GM21447 (cell line): ENCODE results near the gene MACROD1.

ENCODE experiments used
- ATAC-seq: cut with Tn5 transposase; IDR thresholded peaks from one replicate; pipeline ENCODE4 v1.9.1; 2021; ENCODE audit not compliant: unreplicated experiment

MACROD1 gene

DNA sequence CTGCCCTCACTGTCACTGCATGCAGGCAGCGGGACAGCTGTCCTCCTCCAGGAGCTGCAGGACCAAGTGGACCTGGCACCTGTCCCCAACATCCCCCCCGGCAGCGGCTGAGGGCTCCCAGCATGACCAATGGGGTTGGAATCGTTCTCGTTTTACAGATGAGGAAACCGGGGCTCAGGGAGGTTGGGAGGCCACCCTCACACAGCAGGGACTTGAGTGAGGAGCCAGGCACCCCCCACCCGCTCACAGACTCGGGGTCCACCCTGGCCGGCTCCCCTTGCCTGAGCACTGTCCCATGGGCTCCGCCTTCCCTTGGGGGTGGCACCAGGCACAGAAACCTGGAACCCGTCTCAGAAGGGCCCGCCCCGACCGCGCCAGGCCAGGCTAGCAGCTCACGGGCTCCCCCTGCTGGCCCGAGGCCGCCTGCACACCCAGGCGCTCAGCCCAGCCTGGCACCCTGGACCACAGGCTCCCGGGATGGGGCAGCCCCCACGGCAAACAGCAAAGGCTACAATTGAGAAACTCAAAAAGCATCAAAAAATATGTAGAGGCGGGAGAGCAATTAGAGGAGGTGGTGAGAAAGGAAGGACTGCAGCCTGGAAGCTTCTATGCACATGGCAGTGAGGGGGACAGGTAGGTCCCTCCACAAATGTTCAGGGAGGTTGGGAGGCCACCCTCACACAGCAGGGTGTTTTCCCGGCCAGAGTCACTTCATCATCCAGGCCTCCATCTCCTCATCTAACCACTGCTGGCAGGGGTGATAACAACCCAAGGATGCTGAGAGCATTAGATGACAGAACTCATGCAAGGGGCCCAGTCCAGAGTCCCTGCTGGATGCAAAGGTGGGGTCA lies 12.8 kb downstream of the MACROD1 start:
- no peak for ATAC-seq

DNA sequence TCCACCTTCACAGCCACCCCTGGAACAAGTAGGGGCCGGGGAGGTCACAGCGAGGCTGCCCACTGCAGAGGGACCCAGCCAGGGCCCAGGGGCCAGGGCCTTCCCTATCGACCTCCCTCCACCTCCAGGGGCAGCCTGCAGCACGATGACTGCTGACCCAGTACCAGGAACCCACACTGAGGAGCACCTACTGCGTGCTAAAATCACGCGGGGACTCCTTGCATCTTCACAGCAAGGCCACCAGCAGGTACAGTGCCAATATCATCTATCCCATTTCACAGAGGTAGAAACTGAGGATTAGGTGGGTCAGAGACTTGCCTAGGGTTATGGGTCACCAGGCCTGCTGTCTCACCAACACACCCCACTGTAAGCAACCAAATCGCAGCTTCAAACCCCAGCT lies 14.6 kb downstream of the MACROD1 start:
- no peak for ATAC-seq

DNA sequence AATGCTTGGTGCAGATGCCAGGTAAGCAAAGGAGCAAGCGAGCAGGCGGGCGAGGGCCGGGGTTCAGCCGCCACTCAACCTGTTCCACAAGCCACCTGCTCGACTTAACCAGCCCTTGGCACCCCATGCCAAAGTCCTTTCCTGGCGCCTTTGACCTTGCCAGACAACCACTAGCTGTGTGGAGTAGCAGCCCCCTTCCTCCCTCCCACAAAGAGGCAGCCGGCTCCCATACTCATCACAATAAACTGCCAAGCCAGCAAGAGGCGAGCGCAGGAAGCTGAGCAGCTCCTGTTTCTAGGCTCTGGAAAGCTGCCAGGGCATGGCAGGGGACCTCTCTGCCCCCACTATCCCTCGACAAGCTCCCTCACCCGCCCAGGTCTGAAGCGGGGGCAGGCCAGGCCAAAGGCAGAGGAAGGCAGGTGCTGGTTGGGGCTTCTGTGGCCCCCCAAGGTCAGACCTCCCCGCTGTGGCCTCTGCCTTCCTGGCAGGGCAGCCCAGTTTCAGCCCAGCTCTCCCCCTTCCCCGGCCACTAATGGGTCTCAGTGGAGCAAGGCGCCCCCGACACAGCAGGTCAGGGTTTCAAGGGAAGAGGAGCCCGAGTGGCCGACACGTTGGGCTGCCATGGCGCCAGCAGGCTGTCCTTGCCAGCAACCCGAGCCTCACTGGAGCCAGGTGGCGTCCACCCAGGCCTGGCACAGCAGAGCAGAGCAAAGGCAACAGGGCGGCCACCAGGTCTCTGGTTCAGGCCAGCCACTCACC lies 15.3 kb downstream of the MACROD1 start:
- no peak for ATAC-seq

DNA sequence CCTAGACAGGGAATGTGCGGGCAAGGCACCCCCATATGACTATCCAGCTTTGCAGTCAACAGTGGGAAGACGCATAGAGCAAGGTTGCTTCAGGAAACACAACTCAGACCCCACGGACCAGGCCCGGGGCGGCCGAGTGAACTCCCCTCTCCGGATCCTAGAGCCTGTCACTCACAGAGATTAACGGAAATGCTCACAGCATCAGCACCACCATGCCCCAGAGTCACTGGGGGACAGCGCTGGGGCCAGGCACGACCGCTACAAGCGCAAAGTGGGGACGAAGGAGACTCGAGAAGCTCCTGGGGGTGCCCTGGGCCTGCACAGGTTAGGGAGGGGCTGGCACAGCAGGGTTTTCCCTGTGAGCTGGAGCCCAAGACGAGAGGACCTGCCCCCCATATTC lies 15.9 kb downstream of the MACROD1 start:
- ATAC-seq = no peak

DNA sequence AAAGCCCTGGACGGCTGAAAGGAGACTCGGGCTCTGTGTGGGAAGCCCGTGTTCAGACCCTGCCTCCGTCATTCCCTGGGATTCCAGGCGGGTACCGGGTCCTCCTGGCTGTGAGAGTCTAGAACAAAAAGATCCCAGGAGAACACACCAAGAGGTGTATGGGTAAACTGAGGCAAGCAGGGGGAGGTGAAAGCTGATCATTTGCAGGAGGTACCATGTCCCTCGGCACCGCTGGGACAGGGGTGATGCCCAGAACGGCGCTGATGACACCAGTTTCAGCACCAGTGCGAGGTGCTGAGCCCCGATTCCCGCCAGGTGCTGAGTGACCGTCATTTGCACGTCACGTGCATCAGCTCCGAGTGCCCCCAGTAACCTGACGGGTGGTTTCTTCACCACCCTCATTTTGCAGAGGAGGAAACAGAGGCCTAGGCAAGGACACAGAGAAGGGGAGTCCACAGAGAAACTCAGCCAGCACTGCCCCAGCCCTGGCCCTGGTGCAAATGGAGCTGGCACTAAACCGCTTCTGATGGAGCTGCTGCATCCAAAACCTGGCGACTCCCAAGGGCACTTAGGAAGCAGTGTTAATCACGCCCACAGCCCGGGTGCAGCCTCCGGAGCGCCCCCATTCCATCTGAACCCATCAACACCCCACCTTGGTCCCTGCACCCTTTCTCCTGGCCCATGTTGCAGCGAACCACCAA lies 16.8 kb downstream of the MACROD1 start:
- ATAC-seq = no peak

DNA sequence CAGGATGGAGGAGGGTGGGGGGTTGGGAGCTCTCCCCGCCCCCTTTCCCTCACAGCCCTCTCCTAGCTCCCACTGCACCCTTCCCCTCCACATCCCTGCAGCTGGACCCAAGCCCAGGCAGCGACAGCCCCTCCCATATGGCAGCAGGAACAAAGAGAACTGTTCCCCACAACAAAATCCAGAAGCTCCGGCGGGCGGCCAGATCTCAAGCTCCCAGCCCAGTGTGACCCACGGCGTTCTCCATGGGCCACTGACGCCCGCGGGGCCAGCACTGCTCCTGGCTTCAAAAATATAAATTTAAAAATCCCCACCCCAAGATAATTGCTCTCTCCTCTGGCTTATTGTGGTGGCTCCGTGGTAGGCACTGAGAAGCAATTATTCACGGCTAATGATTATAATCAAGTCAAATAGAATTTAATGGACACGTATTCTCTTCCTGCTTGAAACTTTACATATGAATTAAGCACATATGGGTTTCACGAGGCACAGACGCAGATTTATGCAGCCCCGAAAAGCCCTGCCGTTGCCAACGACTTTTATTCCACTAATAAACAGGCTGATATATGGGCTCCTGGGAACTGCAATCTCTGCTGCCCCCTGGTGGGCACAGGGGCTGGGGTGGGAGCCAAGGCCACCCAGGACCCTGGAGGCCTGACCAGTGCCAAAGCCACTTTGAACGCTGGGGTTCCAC lies 17.5 kb downstream of the MACROD1 start:
- no peak for ATAC-seq

DNA sequence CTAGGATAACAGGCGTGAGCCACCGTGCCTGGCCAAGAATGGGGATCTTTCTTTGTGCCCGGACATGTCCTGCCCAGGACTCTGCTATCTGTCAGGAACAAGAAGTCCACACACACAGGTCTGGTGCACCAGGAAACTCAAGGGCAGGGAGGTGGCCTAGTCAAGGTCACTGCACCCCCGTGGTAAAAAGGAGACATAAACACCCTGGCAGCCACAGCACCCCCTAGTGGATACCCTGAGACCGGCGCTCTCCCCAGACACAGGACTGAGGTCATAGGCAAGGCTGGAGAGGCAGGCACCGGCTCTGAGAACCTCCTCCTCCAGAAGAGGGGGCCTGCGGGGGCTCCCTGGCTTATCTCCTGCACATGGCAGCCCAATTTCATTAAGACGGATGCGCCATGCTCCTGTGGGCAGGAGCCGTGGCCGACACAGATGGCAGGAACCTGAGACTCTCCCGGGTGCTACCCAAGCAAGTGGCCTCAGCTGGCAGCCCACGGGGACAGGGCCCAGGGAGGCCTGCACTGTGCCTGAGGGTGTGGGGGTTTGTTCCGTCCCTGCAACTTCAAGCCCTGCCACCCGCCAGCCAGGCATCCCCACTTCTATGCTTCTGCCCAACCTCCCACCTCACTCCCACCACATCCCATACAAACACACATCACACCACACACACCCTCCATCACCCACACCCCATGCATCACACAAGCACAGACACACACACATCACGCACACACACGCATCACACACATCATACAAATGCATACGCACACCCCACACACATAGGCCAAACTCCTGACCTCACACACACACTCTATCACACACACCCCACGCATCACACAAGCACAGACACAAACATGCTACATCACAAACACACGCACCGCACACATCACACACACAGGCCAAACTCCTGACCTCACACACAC lies 19.6 kb downstream of the MACROD1 start:
- no peak for ATAC-seq

DNA sequence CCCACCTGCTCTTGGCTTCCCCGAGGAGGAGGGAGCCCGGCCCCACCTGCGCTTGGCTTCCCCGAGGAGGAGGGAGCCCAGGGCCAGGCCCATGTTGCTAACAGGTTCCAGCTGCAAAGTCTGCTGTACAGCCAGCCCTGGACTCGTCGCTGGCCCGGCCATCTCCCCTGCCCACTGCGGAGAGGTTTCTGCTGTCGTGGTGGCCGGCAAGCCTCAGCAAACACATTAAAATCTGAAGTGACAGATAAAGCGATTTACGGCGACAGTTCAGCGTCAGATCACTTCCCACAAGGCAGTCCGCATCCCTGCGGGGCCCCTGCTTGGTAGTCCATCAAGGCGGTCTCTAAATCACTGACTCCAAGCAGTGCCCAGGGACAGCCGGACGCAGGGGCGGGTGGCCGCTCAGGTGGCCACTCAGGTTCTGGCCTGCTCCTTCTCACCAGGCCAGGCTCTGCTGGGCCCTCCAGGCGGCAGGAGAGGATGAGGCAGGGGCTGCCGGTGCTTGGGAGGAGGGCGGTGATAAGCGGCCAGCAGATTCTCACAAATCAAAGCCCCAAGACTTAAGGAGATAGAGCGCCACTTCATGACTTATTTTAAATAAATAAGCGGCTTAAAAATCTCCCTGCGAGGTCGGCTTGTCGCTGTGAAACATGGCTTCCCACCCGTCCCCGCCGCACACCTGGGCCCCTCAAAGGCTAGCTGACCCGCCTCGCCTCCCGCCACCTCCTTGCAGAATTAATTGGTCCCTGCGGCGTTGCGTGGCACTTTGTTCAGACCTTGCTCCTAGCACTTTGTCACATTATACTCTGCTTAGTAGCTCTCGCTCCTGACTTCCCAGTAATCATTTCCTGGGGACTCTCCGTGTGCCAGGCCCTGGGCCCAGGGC lies 21.1 kb downstream of the MACROD1 start:
- no peak for ATAC-seq

DNA sequence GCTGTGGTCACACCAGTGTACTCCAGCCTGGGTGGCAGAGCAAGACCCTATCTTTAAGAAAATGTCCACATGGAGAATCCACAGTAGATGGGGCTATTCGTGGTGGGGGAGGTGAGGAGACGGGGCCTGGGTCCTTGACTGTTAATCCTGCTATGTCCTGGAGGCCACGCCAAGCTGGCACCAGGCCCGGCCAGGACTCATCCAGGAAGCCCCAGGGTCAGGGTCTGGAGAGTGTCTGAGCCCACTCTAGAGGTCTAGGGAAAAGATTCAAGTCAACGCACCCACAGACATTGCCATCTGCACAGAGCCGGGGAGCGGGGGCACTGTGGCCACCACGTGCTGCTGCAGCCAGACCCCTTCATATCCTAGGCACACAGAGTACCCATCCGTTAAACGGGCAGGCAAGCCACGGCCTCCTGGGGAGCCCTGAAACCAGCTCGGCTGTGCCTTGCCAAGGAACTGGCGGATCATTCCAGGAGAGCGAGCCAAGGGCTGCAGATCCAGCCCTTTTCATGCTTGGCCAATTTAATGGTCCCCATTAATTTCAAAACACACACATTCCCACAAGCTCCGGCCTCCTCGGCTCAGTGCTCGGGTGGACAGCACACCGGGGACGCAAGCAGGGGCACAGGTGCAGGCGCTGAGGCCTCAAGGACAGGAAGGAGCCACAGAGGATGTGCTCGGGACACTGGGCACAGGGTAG lies 24.7 kb downstream of the MACROD1 start:
- ATAC-seq = no peak

DNA sequence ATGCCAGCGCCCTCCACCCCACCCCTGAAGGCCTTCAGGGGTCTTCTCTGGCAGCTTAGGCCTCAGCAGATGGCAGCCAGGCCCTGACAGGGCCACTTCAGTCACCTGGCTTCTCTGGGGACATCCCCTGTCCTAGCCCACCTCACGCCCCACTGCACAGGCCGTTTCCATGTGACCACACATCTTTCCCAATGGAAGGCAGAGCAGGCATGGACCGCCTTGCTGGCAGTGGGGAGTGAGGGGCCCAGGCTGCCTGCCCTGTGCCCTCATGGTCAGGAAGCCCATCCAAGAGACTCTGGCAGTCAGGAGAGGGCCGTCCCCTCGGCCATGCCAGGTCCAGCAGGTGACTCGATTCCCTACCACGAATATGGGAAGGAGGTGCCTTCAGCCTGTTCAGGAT lies 25.8 kb downstream of the MACROD1 start:
- no peak for ATAC-seq

DNA sequence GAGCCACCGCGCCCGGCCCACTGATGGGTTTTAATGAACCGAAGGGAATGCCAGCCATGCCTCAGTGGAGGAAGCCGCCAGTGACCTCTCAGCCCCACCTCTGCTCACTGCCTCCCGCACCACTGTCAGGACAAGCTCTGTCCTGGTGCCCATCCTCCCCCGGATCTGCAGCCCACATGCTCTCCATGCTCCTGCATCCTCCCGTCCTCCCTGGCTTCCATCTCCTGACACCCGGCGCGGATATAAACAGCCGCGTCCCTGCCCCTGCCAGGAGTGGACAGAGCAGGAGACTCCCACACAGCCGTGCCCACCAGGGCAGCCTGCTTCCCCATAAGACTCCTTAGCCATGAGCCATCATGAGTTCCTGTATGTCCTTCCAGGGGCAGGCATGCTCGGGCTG lies 26.9 kb downstream of the MACROD1 start:
- ATAC-seq = no peak

DNA sequence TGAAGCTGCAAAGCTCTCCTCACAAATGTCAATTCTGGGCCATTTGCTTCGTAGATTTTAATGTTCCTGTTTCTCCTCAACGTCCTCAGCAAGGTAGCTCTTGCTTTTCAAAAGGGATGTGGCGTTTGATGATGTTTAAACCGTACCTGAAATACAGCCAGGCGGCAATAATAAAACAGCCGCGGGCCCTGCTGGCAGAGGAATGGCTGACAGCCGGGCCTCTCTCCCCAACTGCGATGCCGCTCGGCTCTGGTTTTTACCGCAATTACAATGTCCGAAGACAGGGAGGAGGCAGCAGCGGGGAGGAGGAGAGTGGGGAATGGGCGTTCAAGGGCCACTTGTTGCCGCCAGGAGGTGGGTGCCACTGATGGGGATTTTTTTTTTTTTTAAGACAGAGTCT lies 27.5 kb downstream of the MACROD1 start:
- no peak for ATAC-seq

DNA sequence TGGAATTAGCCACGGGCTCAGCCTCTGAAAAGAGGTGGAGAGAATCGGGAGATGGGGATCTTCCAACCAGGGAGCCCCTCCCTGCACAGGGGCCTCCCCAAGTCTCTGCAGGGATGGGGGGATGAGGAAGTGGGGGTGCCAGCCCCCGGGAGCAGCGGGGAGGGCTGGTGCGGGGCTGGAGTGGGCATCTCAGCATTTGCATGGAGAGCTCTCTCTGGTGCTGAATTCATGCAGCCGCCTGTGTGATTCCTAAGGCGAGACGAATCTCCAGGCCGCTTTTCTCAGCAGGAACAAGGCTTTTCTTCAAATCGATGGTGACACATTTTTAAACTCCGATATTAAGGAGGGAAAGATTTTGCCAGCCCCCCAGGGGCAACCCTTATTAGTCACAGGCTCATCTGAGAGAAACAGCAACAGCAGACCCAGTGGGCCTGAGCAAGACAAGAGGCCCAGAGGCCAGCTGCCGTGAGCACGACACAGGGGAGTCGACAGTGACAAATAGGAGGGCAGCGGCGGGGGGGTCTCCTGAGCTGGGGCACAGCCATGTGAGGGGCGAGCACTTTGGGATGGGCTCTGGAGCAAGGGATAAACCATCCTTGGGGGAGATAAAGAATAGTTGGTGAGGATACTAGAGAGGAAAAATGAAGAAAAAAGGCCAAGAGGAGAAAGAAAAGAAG lies 29.0 kb downstream of the MACROD1 start:
- ATAC-seq = no peak

DNA sequence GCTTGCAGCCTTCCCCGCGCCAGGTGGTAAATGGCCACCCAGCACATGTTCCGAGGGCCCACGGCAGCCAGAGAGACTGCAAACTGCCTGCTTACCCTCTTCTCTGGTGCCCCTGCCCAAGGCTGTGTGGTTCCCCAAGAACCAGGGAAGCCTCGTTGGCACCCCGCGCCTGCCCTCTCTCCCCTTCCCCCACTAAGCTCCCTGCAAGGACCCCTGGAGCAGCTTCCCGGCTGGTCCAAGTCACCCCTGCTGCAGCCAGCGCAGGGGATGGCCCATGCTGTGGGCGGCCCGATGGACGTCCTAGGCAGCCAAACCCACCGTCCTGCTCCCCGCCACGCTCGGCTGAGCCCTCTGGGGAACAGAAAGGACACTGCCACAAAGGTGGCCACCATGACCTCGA lies 30.2 kb downstream of the MACROD1 start:
- ATAC-seq = no peak

DNA sequence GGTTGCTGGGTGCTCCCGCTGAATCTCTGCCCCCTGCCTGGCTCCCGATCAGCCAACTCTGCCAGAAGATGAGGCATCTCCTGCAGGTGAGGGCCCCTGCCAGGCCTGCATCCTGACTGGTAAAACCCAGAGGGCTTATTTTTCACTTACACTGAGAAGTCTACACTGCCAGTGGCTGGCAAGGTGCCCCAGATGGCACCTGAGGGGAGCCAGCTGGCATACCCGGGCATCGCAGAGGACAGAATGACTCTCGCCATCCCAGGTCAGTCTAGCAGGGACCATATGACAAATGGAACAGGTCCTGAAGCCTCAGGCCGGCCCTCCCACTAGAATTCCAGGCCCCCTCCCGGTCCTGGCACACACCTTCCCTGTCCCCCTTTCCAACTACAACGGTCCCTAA lies 30.9 kb downstream of the MACROD1 start:
- ATAC-seq = no peak

DNA sequence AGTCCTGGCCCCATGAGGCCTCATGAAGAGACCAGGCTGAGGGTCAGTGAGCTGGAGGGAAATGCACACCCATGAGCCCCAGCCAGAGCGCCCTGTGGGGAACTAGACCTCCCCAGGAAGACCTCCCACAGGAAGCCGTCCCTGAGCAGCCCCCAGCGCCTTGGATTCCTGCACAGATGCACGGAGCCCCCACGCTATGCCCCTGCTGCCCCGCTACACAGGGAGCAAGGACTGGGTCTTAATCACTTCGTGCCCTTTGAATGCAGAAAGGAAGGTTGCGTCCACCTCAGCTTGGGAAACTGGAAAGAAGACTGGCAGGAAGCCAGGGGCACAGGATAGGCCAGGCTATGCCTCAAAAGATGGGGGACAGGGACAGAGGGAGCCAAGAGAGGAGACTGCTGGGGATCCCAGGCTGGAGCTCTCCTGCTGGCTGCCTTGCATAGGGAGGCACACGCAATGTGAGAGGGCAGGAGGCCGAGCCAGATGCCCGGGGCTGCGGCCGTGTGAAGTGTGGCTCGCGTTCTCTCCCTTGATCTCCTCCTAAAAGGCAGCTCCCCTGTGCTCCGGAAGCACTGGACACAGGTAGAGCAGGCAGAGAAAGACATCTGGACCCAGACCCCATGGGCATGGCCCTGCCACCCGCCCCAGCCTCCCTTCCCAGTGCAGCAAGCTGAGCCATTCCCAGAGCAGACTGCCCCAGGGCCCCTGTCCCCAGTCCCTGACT lies 32.8 kb downstream of the MACROD1 start:
- no peak for ATAC-seq

DNA sequence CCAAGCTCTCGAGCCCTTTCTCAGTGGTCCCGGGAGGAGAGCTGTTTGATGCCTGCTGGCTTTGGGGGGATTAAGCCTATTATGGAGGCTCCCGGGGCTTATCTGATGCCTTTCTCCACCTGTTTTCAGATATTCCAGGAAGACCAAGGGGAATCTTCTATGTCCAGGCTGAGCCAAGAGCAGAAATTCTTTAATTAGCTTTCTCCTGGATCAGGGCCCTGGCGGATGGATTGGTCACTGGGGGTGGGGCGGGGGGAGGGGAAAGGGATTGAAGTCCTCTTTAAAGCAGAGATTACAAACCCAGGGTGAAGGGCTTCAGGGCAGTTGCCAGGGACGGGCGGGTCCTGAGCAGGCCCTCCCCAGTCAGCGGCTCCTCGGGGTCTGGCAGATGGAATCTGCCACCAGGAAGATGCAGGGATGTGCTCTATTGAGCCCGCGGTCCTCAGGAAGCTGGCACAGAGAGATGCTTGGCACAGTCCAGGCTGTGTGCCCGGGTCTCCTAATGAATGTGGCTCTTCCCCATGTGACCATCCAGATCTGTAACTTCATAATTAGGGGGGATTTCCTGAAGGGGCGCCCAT lies 33.6 kb downstream of the MACROD1 start:
- no peak for ATAC-seq
